ENCODE data around the gene RPTOR.
"Not testable (repeated sequence)": the region's sequence is repeated elsewhere in the genome, so short reads cannot be mapped to it uniquely, and the experiment has no call there.

Gene RPTOR

GRCh38 chr17:80614332-80615047, 69.9 kb downstream of the RPTOR start:
- no peak for DNase-seq (ENCODE audit: low read depth in 2 of 2)

- no peak for DNase-seq (ENCODE audit: low read depth in 2 of 2)
Observed at GRCh38 chr17:80615376-80615775, 70.7 kb downstream of the RPTOR start.

- DNase-seq (ENCODE audit: low read depth in 2 of 2), result no peak
Observed at GRCh38 chr17:80616705-80617104, 72.1 kb downstream of the RPTOR start.

- no peak for DNase-seq (ENCODE audit: low read depth in 2 of 2)
Observed at GRCh38 chr17:80618304-80618703, 73.7 kb downstream of the RPTOR start.

- no peak for DNase-seq (ENCODE audit: low read depth in 2 of 2)
Observed at GRCh38 chr17:80619535-80620235, 75.0 kb downstream of the RPTOR start.

- no peak for DNase-seq (ENCODE audit: low read depth in 2 of 2)
Observed at GRCh38 chr17:80621335-80621996, 76.8 kb downstream of the RPTOR start.

GRCh38 chr17:80621997-80622357, 77.3 kb downstream of the RPTOR start:
- DNase-seq (ENCODE audit: low read depth in 2 of 2), result no peak

- DNase-seq (ENCODE audit: low read depth in 2 of 2), result no peak
Observed at GRCh38 chr17:80624864-80625263, 80.2 kb downstream of the RPTOR start.

- no peak for DNase-seq (ENCODE audit: low read depth in 2 of 2)
Observed at GRCh38 chr17:80625627-80626026, 81.0 kb downstream of the RPTOR start.

- DNase-seq (ENCODE audit: low read depth in 2 of 2), result not testable (repeated sequence)
Observed at GRCh38 chr17:80628881-80629280, 84.2 kb downstream of the RPTOR start.

GRCh38 chr17:80629298-80630028, 84.8 kb downstream of the RPTOR start:
- DNase-seq (ENCODE audit: low read depth in 2 of 2), result no peak

- no peak for DNase-seq (ENCODE audit: low read depth in 2 of 2)
Observed at GRCh38 chr17:80630560-80631120, 86.0 kb downstream of the RPTOR start.

- no peak for DNase-seq (ENCODE audit: low read depth in 2 of 2)
Observed at GRCh38 chr17:80631142-80632045, 86.8 kb downstream of the RPTOR start.

GRCh38 chr17:80632046-80632581, 87.5 kb downstream of the RPTOR start:
- no peak for DNase-seq (ENCODE audit: low read depth in 2 of 2)

GRCh38 chr17:80633207-80633606, 88.6 kb downstream of the RPTOR start:
- DNase-seq (ENCODE audit: low read depth in 2 of 2), result no peak

GRCh38 chr17:80633994-80634566, 89.4 kb downstream of the RPTOR start:
- DNase-seq (ENCODE audit: low read depth in 2 of 2), result no peak

- DNase-seq (ENCODE audit: low read depth in 2 of 2), result no peak
Observed at GRCh38 chr17:80636361-80637018, 91.9 kb downstream of the RPTOR start.

- DNase-seq (ENCODE audit: low read depth in 2 of 2), result no peak
Observed at GRCh38 chr17:80637048-80637781, 92.6 kb downstream of the RPTOR start.

GRCh38 chr17:80639658-80640057, 95.0 kb downstream of the RPTOR start:
- no peak for DNase-seq (ENCODE audit: low read depth in 2 of 2)
